Measurements from ENCODE around the gene RPA3.

GRCh38 chr7:7665031-7665430 lies 53.4 kb downstream of the RPA3 start:
- TF ChIP-seq YY1 (IDR thresholded peaks at IDR 0.05; ENCODE audit: insufficient read depth, insufficient read length) (no peak), ZNF274 (IDR thresholded peaks at IDR 0.05; ENCODE audit: low read depth, low read length) (no peak), SUZ12 (IDR thresholded peaks at IDR 0.05; ENCODE audit: extremely low read depth, insufficient read depth, insufficient read length) (no peak)
